ENCODE results near the gene GMDS. TPM values are rescaled to one million over a fixed set of nuclear protein-coding genes. Genes with fewer than 3 reads are reported as not detected.

GMDS gene
- polyA plus RNA-seq, 1 experiment = 7.1 TPM

DNA sequence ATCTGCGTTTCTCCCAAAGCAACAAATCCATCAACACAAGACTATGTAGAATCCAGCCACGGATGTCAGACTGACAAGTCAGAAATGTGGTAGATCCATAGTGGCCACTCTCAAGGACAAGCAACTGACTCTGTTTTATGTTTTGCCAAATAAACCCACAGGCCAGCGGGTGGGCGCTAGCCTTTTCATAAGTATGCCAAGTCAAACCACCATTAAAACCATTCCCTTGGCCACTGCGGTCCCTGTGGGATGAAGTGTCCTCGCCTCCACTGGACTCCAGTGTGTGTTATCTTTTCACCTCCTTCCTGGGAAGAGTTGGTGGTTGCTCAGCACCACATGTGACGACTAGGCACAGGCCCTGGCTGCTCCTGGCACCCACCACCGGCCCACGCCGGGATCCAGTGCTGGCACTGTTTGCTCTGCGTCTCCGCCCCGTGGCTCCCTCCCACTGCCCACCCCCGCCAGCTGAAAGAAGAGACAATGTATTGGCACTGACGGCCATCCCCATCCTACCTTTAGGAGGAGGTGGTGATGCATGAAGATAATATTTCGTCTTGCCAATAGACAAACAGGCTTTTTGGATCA, 532.3 kb downstream of the GMDS start:
- TF ChIP-seq, protein P1, sequence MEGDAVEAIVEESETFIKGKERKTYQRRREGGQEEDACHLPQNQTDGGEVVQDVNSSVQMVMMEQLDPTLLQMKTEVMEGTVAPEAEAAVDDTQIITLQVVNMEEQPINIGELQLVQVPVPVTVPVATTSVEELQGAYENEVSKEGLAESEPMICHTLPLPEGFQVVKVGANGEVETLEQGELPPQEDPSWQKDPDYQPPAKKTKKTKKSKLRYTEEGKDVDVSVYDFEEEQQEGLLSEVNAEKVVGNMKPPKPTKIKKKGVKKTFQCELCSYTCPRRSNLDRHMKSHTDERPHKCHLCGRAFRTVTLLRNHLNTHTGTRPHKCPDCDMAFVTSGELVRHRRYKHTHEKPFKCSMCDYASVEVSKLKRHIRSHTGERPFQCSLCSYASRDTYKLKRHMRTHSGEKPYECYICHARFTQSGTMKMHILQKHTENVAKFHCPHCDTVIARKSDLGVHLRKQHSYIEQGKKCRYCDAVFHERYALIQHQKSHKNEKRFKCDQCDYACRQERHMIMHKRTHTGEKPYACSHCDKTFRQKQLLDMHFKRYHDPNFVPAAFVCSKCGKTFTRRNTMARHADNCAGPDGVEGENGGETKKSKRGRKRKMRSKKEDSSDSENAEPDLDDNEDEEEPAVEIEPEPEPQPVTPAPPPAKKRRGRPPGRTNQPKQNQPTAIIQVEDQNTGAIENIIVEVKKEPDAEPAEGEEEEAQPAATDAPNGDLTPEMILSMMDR (IDR thresholded peaks at IDR 0.05; ENCODE audit: insufficient read depth, low read depth, low read length) = no peak
- Histone ChIP-seq H3K27me3 (ENCODE audit: control insufficient read depth, insufficient read depth, low read length) (no peaks in the 10 kb centered on the region), H3K4me3 (ENCODE audit: low read depth, low read length) (no peak overlapping the region), H3K36me3 (ENCODE audit: control insufficient read depth, insufficient read depth, low read length) (no peaks in the 10 kb centered on the region)
- DNase-seq (ENCODE audit: low read depth) = no peak
- CTCF ChIA-PET = no interaction called here
- POLR2A ChIA-PET = no interaction called here

DNA sequence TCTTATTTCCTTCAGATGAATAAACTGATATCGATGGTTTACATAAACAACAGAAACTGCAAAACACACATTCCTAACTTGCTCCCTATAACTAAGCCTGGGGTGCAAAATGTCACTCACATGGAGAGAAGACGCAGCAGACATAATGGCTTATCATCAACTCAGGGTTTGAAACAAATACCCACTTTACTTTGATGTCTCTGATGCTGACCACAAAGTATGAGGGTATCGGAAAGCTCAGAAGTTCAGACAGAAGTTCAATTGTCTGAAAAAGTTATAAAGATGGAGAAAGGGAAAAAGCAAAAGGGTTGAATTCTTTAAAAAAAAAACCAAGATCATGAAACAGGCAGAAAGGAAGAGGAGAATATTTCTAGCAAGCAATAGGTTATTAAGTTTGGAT, 533.0 kb downstream of the GMDS start:
- POLR2A ChIA-PET = no interaction called here
- TF ChIP-seq, protein P1 (IDR thresholded peaks at IDR 0.05; ENCODE audit: insufficient read depth, low read depth, low read length) = no peak
- Histone ChIP-seq H3K36me3 (ENCODE audit: control insufficient read depth, insufficient read depth, low read length) (no peaks in the 10 kb centered on the region), H3K4me3 (ENCODE audit: low read depth, low read length) (no peak overlapping the region), H3K27me3 (ENCODE audit: control insufficient read depth, insufficient read depth, low read length) (no peaks in the 10 kb centered on the region)
- DNase-seq (ENCODE audit: low read depth) = no peak
- CTCF ChIA-PET = no interaction called here

DNA sequence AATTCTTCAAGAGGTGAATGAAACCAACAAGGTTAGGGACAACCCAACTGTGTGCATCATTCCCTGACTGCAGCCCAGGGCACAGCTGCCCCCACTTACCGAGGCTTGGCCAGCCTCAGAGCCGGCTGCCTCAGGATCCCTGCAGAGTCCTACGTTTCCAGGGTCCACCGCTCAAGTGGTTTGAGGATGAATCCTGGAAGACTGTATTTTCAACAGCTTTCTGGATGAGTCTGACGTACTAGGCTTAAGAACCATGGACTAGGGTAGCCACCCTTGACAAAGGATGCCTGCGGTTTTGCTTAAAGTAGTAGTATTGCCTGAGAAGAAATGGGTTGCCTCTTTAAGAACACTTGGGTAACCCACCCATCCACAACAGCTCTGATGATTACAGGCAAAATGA, 534.3 kb downstream of the GMDS start:
- ChIA-PET CTCF (interaction anchor here (1.0 to 2.1 kb wide), 3 partner anchors 9 to 115 kb away, joined by 4 to 6 read pairs (median 6); no protein-coding TSS in a partner anchor), POLR2A (no interaction called here)
- Histone ChIP-seq H3K36me3 (ENCODE audit: control insufficient read depth, insufficient read depth, low read length) (no peaks in the 10 kb centered on the region), H3K4me3 (ENCODE audit: low read depth, low read length) (no peak overlapping the region), H3K27me3 (ENCODE audit: control insufficient read depth, insufficient read depth, low read length) (no peaks in the 10 kb centered on the region)
- DNase-seq (ENCODE audit: low read depth) = no peak
- TF ChIP-seq, protein P1 (IDR thresholded peaks at IDR 0.05; ENCODE audit: insufficient read depth, low read depth, low read length) = no peak

DNA sequence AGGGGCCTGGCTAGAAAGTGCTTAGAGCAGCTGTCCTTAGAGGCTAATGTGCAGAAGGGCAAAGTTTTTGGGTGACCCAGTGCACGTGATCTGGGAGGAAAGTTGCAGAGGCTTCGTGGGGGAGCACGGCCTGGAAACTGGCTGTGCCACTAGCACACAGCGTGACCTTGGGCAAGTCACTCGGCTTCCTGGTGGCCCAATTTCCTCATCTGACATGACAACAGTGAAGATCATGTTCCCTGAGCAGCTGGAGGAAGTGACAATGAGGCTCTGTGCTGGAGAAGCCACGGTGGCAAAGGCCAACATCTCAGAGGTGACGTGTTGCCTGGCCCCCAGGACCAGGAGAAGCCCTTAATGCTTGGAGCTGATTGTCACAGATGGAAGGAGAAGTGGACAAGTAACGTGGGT, 536.2 kb downstream of the GMDS start:
- H3K27me3 ChIP-seq (ENCODE audit: control insufficient read depth, insufficient read depth, low read length) = no peaks in the 10 kb centered on the region
- TF ChIP-seq, protein P1 (IDR thresholded peaks at IDR 0.05; ENCODE audit: insufficient read depth, low read depth, low read length) = no peak
- no peaks in the 10 kb centered on the region for H3K36me3 ChIP-seq (ENCODE audit: control insufficient read depth, insufficient read depth, low read length)
- no peak for DNase-seq (ENCODE audit: low read depth)
- no peak overlapping the region for H3K4me3 ChIP-seq (ENCODE audit: low read depth, low read length)
- ChIA-PET CTCF (interaction anchor here (2.1 kb wide), 1 partner anchor 11 kb away, joined by 6 read pairs; no protein-coding TSS in a partner anchor), POLR2A (no interaction called here)

DNA sequence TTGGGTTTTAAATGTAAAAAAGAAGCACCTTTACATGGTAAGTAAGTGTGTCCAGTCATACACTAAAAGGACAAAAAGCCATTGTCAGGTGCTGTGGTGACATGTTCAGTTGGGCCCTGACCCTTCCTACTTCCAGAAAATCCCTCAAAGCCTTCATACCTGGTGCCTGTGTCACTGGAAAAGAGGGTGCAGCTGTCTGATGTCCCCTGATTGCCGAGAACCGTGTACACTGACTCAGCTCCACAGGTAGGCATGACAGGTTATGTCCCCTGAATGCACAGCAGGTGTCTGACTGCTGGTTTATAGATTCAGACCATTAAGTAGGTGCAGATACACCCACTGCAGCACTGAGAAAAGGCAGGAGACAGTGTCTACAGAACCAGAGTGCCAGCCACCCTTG, 536.6 kb downstream of the GMDS start:
- POLR2A ChIA-PET = no interaction called here
- H3K27me3 ChIP-seq (ENCODE audit: control insufficient read depth, insufficient read depth, low read length) = no peaks in the 10 kb centered on the region
- DNase-seq (ENCODE audit: low read depth) = no peak
- no peak overlapping the region for H3K4me3 ChIP-seq (ENCODE audit: low read depth, low read length)
- TF ChIP-seq, protein P1 (IDR thresholded peaks at IDR 0.05; ENCODE audit: insufficient read depth, low read depth, low read length) = no peak
- CTCF ChIA-PET = no interaction called here
- no peaks in the 10 kb centered on the region for H3K36me3 ChIP-seq (ENCODE audit: control insufficient read depth, insufficient read depth, low read length)

Measured in BJ (cell line).